ENCODE measurements around the gene RGS8.
"Not testable (repeated sequence)": the region's sequence is repeated elsewhere in the genome, so short reads cannot be mapped to it uniquely, and the experiment has no call there.

The RGS8 gene

GRCh38 chr1:182713492-182713891, 29.1 kb upstream of the RGS8 start:
- Mint-ChIP-seq H3K9me3 (no peaks in the 10 kb centered on the region), H3K4me3 (peak overlapping the region; percentile 15 to 45), H3K27ac (peak overlapping the region; percentile 4 to 86), H3K4me1 (peaks cover 86% of the 10 kb centered on the region), H3K27me3 (peaks cover 5% of the 10 kb centered on the region)
- DNase-seq (peak; percentile 7 to 11), ATAC-seq (no peak)

- Mint-ChIP-seq H3K27me3 (no peaks in the 10 kb centered on the region), H3K27ac (no peak overlapping the region), H3K9me3 (no peaks in the 10 kb centered on the region), H3K4me1 (peaks cover 54% of the 10 kb centered on the region), H3K4me3 (no peak overlapping the region)
- ATAC-seq (peak; percentile 13), DNase-seq (no peak)
Measured at GRCh38 chr1:182709855-182710254, 25.5 kb upstream of the RGS8 start.

GRCh38 chr1:182709225-182709764, 24.9 kb upstream of the RGS8 start:
- Mint-ChIP-seq H3K4me3 (no peak overlapping the region), H3K4me1 (peaks cover 48% of the 10 kb centered on the region), H3K27me3 (no peaks in the 10 kb centered on the region), H3K27ac (no peak overlapping the region), H3K9me3 (no peaks in the 10 kb centered on the region)
- ATAC-seq (peak; percentile 87), DNase-seq (peak in 1 of 2 donors; percentile 15)

- H3K4me3 Mint-ChIP-seq = no peak overlapping the region
- ATAC-seq (no peak), DNase-seq (no peak)
- H3K27me3 Mint-ChIP-seq = peaks cover 7% of the 10 kb centered on the region
- H3K4me1 Mint-ChIP-seq = peaks cover 33% of the 10 kb centered on the region
- H3K27ac Mint-ChIP-seq = no peak overlapping the region
- H3K9me3 Mint-ChIP-seq = no peaks in the 10 kb centered on the region
Measured at GRCh38 chr1:182707122-182707521, 22.7 kb upstream of the RGS8 start.

- DNase-seq (no peak), ATAC-seq (no peak)
- no peak overlapping the region for H3K4me3 Mint-ChIP-seq
- no peaks in the 10 kb centered on the region for H3K9me3 Mint-ChIP-seq
- H3K27me3 Mint-ChIP-seq = peaks cover 31% of the 10 kb centered on the region
- no peak overlapping the region for H3K27ac Mint-ChIP-seq
- peaks cover 11% of the 10 kb centered on the region for H3K4me1 Mint-ChIP-seq
Measured at GRCh38 chr1:182704677-182705076, 20.3 kb upstream of the RGS8 start.

- peaks cover 43% of the 10 kb centered on the region for H3K27me3 Mint-ChIP-seq
- H3K9me3 Mint-ChIP-seq = no peaks in the 10 kb centered on the region
- H3K4me3 Mint-ChIP-seq = no peak overlapping the region
- H3K4me1 Mint-ChIP-seq = peaks cover under 1% of the 10 kb centered on the region
- no peak for ATAC-seq
- no peak for DNase-seq
- no peak overlapping the region for H3K27ac Mint-ChIP-seq
Measured at GRCh38 chr1:182703539-182703938, 19.2 kb upstream of the RGS8 start.

GRCh38 chr1:182702826-182703524, 18.6 kb upstream of the RGS8 start:
- H3K9me3 Mint-ChIP-seq = no peaks in the 10 kb centered on the region
- no peak overlapping the region for H3K4me3 Mint-ChIP-seq
- no peaks in the 10 kb centered on the region for H3K4me1 Mint-ChIP-seq
- no peak overlapping the region for H3K27ac Mint-ChIP-seq
- H3K27me3 Mint-ChIP-seq = peaks cover 46% of the 10 kb centered on the region
- ATAC-seq (no peak), DNase-seq (no peak)

GRCh38 chr1:182700351-182700709, 15.9 kb upstream of the RGS8 start:
- H3K9me3 Mint-ChIP-seq = no peaks in the 10 kb centered on the region
- H3K27ac Mint-ChIP-seq = no peak overlapping the region
- DNase-seq = no peak
- H3K4me3 Mint-ChIP-seq = no peak overlapping the region
- no peaks in the 10 kb centered on the region for H3K4me1 Mint-ChIP-seq
- peaks cover 66% of the 10 kb centered on the region for H3K27me3 Mint-ChIP-seq
- ATAC-seq = no peak

- peaks cover 68% of the 10 kb centered on the region for H3K27me3 Mint-ChIP-seq
- DNase-seq (no peak), ATAC-seq (no peak)
- no peaks in the 10 kb centered on the region for H3K4me1 Mint-ChIP-seq
- no peak overlapping the region for H3K4me3 Mint-ChIP-seq
- no peaks in the 10 kb centered on the region for H3K9me3 Mint-ChIP-seq
- no peak overlapping the region for H3K27ac Mint-ChIP-seq
Measured at GRCh38 chr1:182699393-182700350, 15.3 kb upstream of the RGS8 start.

- ATAC-seq (no peak), DNase-seq (no peak)
- no peaks in the 10 kb centered on the region for H3K4me1 Mint-ChIP-seq
- H3K27ac Mint-ChIP-seq = no peak overlapping the region
- peaks cover 68% of the 10 kb centered on the region for H3K27me3 Mint-ChIP-seq
- no peak overlapping the region for H3K4me3 Mint-ChIP-seq
- no peaks in the 10 kb centered on the region for H3K9me3 Mint-ChIP-seq
Measured at GRCh38 chr1:182698971-182699370, 14.6 kb upstream of the RGS8 start.

GRCh38 chr1:182693139-182693538, 8.8 kb upstream of the RGS8 start:
- Mint-ChIP-seq H3K27me3 (peaks cover 22% of the 10 kb centered on the region), H3K9me3 (peaks cover 8 to 19% of the 10 kb centered on the region in 2 donors)
- not testable (repeated sequence) for H3K27ac Mint-ChIP-seq, H3K4me3 Mint-ChIP-seq, ATAC-seq, DNase-seq, H3K4me1 Mint-ChIP-seq

GRCh38 chr1:182690886-182691443, 6.6 kb upstream of the RGS8 start:
- Mint-ChIP-seq H3K27ac (no peak overlapping the region), H3K4me1 (peaks cover 6% of the 10 kb centered on the region), H3K27me3 (peaks cover 7% of the 10 kb centered on the region), H3K4me3 (no peak overlapping the region), H3K9me3 (peaks cover 8 to 19% of the 10 kb centered on the region in 2 donors)
- DNase-seq (no peak), ATAC-seq (no peak)

- Mint-ChIP-seq H3K4me3 (no peak overlapping the region), H3K9me3 (peaks cover 8 to 16% of the 10 kb centered on the region in 2 donors), H3K27me3 (no peaks in the 10 kb centered on the region), H3K27ac (no peak overlapping the region), H3K4me1 (peaks cover 6% of the 10 kb centered on the region)
- no peak for DNase-seq
- ATAC-seq = peak; percentile 35
Measured at GRCh38 chr1:182688436-182689205, 4.2 kb upstream of the RGS8 start.

GRCh38 chr1:182687361-182687760, 3.0 kb upstream of the RGS8 start:
- no peak overlapping the region for H3K4me3 Mint-ChIP-seq
- ATAC-seq (no peak), DNase-seq (no peak)
- H3K4me1 Mint-ChIP-seq = peaks cover 6% of the 10 kb centered on the region
- H3K27me3 Mint-ChIP-seq = no peaks in the 10 kb centered on the region
- H3K9me3 Mint-ChIP-seq = peaks cover 0 to 10% of the 10 kb centered on the region in 2 donors
- no peak overlapping the region for H3K27ac Mint-ChIP-seq

- Mint-ChIP-seq H3K4me3 (no peak overlapping the region), H3K27ac (no peak overlapping the region)
Measured at GRCh38 chr1:182686446-182686845, 2.1 kb upstream of the RGS8 start.

More at GRCh38 chr1:182686446-182686845, 2.1 kb upstream of the RGS8 start:
- H3K4me1 Mint-ChIP-seq = peaks cover 6% of the 10 kb centered on the region
- H3K9me3 Mint-ChIP-seq = peaks cover 0 to 10% of the 10 kb centered on the region in 2 donors
- DNase-seq (no peak), ATAC-seq (no peak)
- H3K27me3 Mint-ChIP-seq = peaks cover 6% of the 10 kb centered on the region

Measured in stimulated activated naive CD8-positive, alpha-beta T cell treated with anti-CD3 and anti-CD28 coated beads, Interleukin-15, amount 100 ng/mL, for 72 hours (primary cell).